Stomach (tissue), 9 donors: Measurements from ENCODE around the gene B3GALT2. TPM values are rescaled to one million over a fixed set of nuclear protein-coding genes. Genes with fewer than 3 reads are reported as not detected.

Source experiments
- DNase-seq, 2 donors: peaks; one replicate each; pipeline versions ENCODE4 v3.0.0 to v3.0.0-alpha.2; 2013 to 2019
- H3K27ac ChIP-seq, 5 donors: fragments of 200-600 bp in 4 of 5; sonication (generic) in 4 of 5; one replicate each; pipeline ENCODE4 v1.5.1; 2013 to 2019; ENCODE audit warnings: mild to moderate bottlenecking in 1 of 5, moderate library complexity in 1 of 5
- H3K27me3 ChIP-seq, 3 donors: fragments of 200-600 bp; sonication (generic); one replicate each; pipeline ENCODE4 v1.5.1; 2017 to 2019; ENCODE audit warnings: mixed run types in 1 of 3
- H3K36me3 ChIP-seq, 4 donors: fragments of 200-600 bp; sonication (generic); 1 replicate in 3 of 4; 2 replicates in 1 of 4; pipeline ENCODE4 v1.5.1; 2016 to 2019
- H3K4me1 ChIP-seq, 4 donors: fragments of 200-600 bp; sonication (generic); one replicate each; pipeline ENCODE4 v1.5.1; 2016 to 2019
- H3K4me3 ChIP-seq, 4 donors: fragments of 200-600 bp; sonication (generic) in 3 of 4; one replicate each; pipeline ENCODE4 v1.5.1; 2016 to 2019; ENCODE audit warnings: mild to moderate bottlenecking in 1 of 4
- H3K9me3 ChIP-seq, 4 donors: fragments of 200-600 bp; sonication (generic); one replicate each; pipeline ENCODE4 v1.5.1; 2016 to 2019
- CTCF ChIP-seq, 7 experiments: fragments of 450-650 bp in 4 of 7; fragments of 200-600 bp in 3 of 7; sonication (generic) in 3 of 7; IDR thresholded peaks; one replicate each; pipeline ENCODE4 v1.5.1; 2016 to 2019; ENCODE audit warnings: antibody characterized with exemption in 7 of 7, control low read depth in 2 of 7, mild to moderate bottlenecking in 1 of 7
- EP300 ChIP-seq: sonication (generic); formaldehyde crosslinking; IDR thresholded peaks from one replicate; pipeline ENCODE4 v1.6.1; 2017; ENCODE audit warnings: antibody characterized with exemption
- POLR2A ChIP-seq, 4 donors: fragments of 450-650 bp; IDR thresholded peaks; one replicate each; pipeline ENCODE4 v1.6.1; 2016; ENCODE audit warnings: antibody characterized with exemption in 4 of 4, control low read depth in 2 of 4, mild to moderate bottlenecking in 1 of 4, moderate library complexity in 1 of 4
- POLR2AphosphoS5 ChIP-seq, 3 donors: sonication (generic); formaldehyde crosslinking; IDR thresholded peaks; one replicate each; pipeline ENCODE4 v1.6.1; 2016; ENCODE audit warnings: antibody characterized with exemption in 3 of 3
- WGBS, 5 donors: extraction: QIAGEN DNeasy Blood & Tissue Kit in 3 of 5; methylation state at CpG; one replicate each; pipeline versions ENCODE4 v1.1.5 to v1.1.7; 2013 to 2018; 5-methylcytosine and 5-hydroxymethylcytosine counted together
- intact Hi-C: fragments of 100-400 bp; cut with DNase I; formaldehyde crosslinking; loops from one replicate; pipeline ENCODE4 v1.15.1; 2023; ENCODE audit warnings: low total_unique reads
- polyA plus RNA-seq, 3 donors: library from polyadenylated mRNA; stranded (reverse); fragments of 200-250 nt; gene quantifications; one replicate each; pipeline ENCODE4 v1.2.3, GENCODE V29; 2013
- total RNA-seq, 5 donors: library from RNA; depleted of rRNA; stranded (reverse); fragments of >200 nt; gene quantifications; one replicate each; pipeline versions ENCODE4 v1.1.0 to v1.2.3, GENCODE V29; 2014 to 2016
- donor health status: healthy with polysubstance abuse.
- donor health status: Bipolar disorder and iron deficiency.
- donor health status: healthy.

B3GALT2 gene
- total and polyA plus RNA-seq, 8 donors: 0.13 to 3.1 (median 0.45) TPM; not detected in 1

DNA sequence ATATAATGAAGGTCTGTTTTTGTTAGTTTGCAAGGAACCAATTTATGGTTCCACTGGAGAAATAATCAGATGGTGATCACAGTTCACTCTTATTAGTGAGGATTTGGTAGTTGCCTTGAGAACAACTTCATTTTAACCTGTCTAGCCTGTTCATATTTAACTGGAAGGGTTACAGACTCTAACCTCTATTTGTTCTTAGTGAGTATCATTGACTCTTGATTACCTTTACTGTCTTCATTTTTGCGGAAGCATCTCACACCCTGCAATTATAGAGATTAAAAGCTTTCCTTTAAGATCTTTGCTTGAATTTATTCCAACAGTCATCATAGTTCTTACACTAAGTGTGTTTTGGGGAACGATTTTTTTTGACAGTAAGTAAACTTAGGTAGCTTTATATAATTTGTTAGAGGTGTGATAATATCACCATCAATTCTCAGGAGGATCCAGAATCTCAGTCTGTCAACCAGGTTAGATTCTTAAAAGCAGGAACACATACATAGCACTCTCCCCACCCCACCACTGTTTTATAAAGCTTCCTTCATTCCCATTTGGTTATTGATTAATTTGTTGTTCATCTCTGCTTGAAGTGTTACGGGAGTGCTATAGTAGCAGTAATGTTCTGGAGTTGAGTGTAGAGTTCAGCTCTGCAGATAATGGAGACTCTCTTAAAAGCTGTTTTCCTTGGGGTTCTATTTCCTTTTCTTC is 30.1 kb downstream of the B3GALT2 start:
- intact Hi-C loops: no loop called here
- Histone ChIP-seq H3K27me3 (no peaks in the 10 kb centered on the region), H3K27ac (no peak overlapping the region), H3K4me3 (no peak overlapping the region), H3K4me1 (peaks cover 0 to 30% (median 17%) of the 10 kb centered on the region in 4 donors), H3K9me3 (no peaks in the 10 kb centered on the region), H3K36me3 (peaks cover 7 to 41% (median 37%) of the 10 kb centered on the region in 4 donors)
- TF ChIP-seq POLR2A (IDR thresholded peaks at IDR 0.05) (no peak), POLR2AphosphoS5 (IDR thresholded peaks at IDR 0.05) (no peak), CTCF (IDR thresholded peaks at IDR 0.05) (no peak), EP300 (no peak)
- WGBS, 5 donors: 52 to 65% (median 63%) methylated on average over 3 of the region's 3 CpGs
- no peak for DNase-seq

DNA sequence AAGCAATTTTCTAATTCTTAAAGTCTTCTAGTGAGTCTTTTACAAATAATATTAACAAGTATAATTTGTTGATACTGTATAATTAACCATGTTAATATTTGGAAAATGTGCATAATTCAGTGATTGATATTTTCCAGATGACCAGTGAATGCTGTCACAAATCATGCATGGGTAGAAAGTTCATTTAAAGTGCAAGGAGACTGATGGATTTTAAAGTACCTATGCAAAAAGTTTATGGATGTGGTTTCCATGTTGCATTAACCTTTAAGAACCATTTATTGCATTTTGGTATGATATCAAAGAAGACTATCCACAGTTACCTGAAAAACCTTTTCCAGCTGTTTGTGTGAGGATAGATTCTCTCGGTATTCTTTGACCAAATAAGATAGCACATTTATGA is 41.4 kb downstream of the B3GALT2 start:
- TF ChIP-seq CTCF (IDR thresholded peaks at IDR 0.05) (no peak), POLR2A (IDR thresholded peaks at IDR 0.05) (no peak), POLR2AphosphoS5 (IDR thresholded peaks at IDR 0.05) (no peak), EP300 (no peak)
- intact Hi-C loops: no loop called here
- no peaks in the 10 kb centered on the region for H3K9me3 ChIP-seq
- H3K27me3 ChIP-seq: no peaks in the 10 kb centered on the region
- H3K4me3 ChIP-seq: no peak overlapping the region
- WGBS, 5 donors: 81 to 95% (median 92%) methylated on average over 1 of the region's 1 CpG
- H3K36me3 ChIP-seq: peaks cover 9 to 73% (median 71%) of the 10 kb centered on the region in 4 donors
- peaks cover 0 to 12% (median 6%) of the 10 kb centered on the region in 4 donors for H3K4me1 ChIP-seq
- H3K27ac ChIP-seq: no peak overlapping the region
- no peak for DNase-seq

DNA sequence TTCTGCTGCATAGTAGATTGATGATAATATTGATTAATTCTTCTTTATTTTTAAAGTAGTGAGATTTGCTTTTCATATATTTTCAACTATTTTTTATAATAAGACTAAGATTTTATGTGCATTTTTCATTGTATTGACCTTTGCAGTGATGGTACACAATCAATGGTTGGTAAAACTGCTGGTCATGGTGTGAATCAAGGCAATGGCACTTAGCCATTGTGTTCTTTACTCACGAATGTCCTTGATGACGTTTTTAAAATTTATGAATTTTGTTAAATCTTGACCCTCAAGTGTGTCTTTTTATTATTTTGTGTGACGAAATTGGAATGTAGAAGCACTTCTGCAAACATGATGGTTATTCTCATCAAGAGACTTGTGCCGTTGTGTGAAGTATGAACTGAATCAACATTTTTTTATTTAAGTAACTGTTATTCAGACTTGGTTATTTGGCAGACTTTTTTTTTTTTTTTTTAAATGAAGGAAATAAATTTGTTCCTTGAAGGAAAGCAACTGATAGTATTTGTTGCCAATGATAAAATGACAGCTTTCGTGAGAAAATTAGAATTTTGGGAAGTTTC is 42.0 kb downstream of the B3GALT2 start:
- Histone ChIP-seq H3K27ac (no peak overlapping the region), H3K9me3 (no peaks in the 10 kb centered on the region), H3K36me3 (peaks cover 13 to 73% (median 72%) of the 10 kb centered on the region in 4 donors), H3K4me3 (no peak overlapping the region), H3K4me1 (peaks cover 0 to 12% (median 6%) of the 10 kb centered on the region in 4 donors), H3K27me3 (no peaks in the 10 kb centered on the region)
- WGBS, 5 donors: 82 to 91% (median 86%) methylated on average over 5 of the region's 5 CpGs
- DNase-seq: no peak
- intact Hi-C loops: no loop called here
- TF ChIP-seq POLR2AphosphoS5 (IDR thresholded peaks at IDR 0.05) (no peak), EP300 (no peak)

DNA sequence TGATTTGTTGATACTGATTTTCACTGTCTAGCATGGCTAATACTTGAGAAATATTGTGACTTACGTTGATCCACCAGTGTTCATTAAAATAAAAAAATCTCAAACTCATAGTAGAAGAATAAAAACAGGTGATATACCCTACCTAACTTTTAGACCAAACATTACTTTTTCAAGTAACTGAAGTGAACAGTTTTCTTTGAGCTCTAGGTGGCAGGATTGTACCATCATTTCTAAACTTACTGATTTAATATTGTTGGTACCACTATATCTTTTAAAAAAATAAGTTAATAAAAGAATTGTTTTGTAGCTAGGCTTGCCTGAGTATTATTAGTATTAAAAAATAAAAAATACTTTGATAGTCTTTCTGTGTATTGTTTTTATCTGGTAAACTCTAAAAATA is 43.1 kb downstream of the B3GALT2 start:
- no peak for TF ChIP-seq POLR2A (IDR thresholded peaks at IDR 0.05)
- no peak for TF ChIP-seq EP300
- peak in 1 of 7 experiments; percentile 12 for TF ChIP-seq CTCF (IDR thresholded peaks at IDR 0.05)
- no peak for TF ChIP-seq POLR2AphosphoS5 (IDR thresholded peaks at IDR 0.05)
- intact Hi-C loops: no loop called here
- 72 to 80% (median 75%) methylated on average over 1 of the region's 1 CpG for WGBS, 5 donors
- H3K4me1 ChIP-seq: peaks cover 0 to 12% (median 6%) of the 10 kb centered on the region in 4 donors
- H3K4me3 ChIP-seq: no peak overlapping the region
- DNase-seq: peak in 1 of 2 donors; percentile 45
- H3K27me3 ChIP-seq: no peaks in the 10 kb centered on the region
- H3K27ac ChIP-seq: no peak overlapping the region
- peaks cover 15 to 75% (median 73%) of the 10 kb centered on the region in 4 donors for H3K36me3 ChIP-seq
- no peaks in the 10 kb centered on the region for H3K9me3 ChIP-seq
